Left ventricle myocardium inferior (tissue), 1 donor: ENCODE results near the gene CDC42EP3. TPM values are rescaled to one million over a fixed set of nuclear protein-coding genes. Genes with fewer than 3 reads are reported as not detected.
A peak's percentile ranks its signal among the peaks of the same experiment; 100 is the strongest.

Experiments
- DNase-seq: peaks from one replicate; pipeline ENCODE4 v3.0.0-alpha.2; 2020
- H3K27ac ChIP-seq: fragments of 200-600 bp; replicated peaks from 2 replicates; pipeline ENCODE4 v1.8.0; 2021
- H3K27me3 ChIP-seq: fragments of 200-600 bp; 2 replicates; pipeline ENCODE4 v1.8.0; 2021; ENCODE audit warnings: low read depth
- H3K36me3 ChIP-seq: fragments of 200-600 bp; 2 replicates; pipeline ENCODE4 v1.8.0; 2021
- H3K4me1 ChIP-seq: fragments of 200-600 bp; 2 replicates; pipeline ENCODE4 v1.8.0; 2021
- H3K4me3 ChIP-seq: fragments of 200-600 bp; 2 replicates; pipeline ENCODE4 v1.8.0; 2021; ENCODE audit warnings: mild to moderate bottlenecking, moderate library complexity
- H3K9me3 ChIP-seq: fragments of 200-600 bp; replicated peaks from 2 replicates; pipeline ENCODE4 v1.8.0; 2021
- CTCF ChIP-seq: fragments of 200-600 bp; IDR thresholded peaks from 2 replicates; pipeline ENCODE4 v1.8.0; 2021; ENCODE audit warnings: antibody characterized with exemption, mild to moderate bottlenecking, borderline replicate concordance
- intact Hi-C: fragments of 100-400 bp; cut with micrococcal nuclease; formaldehyde crosslinking; loops from one replicate; pipeline ENCODE4 v1.11.0; 2022
- total RNA-seq: library from RNA; stranded (reverse); fragmentation: NEBNext Ultra II Directional; extraction: Animal tissue kit (Norgen Biotek cat#: 25700); gene quantifications from one replicate; pipeline ENCODE4 v1.2.1, GENCODE V29; 2021
- donor health status: DM: no; HTN: yes; CAD: no; lungs with severe emphysema.

Gene CDC42EP3
- total RNA-seq, 1 donor from 2014 or later = 81.9 TPM

- intact Hi-C loops = loop anchor here (5.0 kb wide), 1 partner anchor 231 kb away; no protein-coding TSS in a partner anchor
- TF ChIP-seq CTCF = no peak
- peak overlapping the region; percentile 98 for H3K27ac ChIP-seq
- peaks cover 32% of the 10 kb centered on the region for H3K36me3 ChIP-seq
- no peak for DNase-seq
- H3K27me3 ChIP-seq = no peaks in the 10 kb centered on the region
- peaks cover 96% of the 10 kb centered on the region for H3K4me1 ChIP-seq
- H3K9me3 ChIP-seq = no peaks in the 10 kb centered on the region
- H3K4me3 ChIP-seq = no peak overlapping the region
Observed at GRCh38 chr2:37645836-37646235, 25.6 kb downstream of the CDC42EP3 start.

GRCh38 chr2:37645362-37645761 is 26.1 kb downstream of the CDC42EP3 start:
- H3K36me3 ChIP-seq = peaks cover 32% of the 10 kb centered on the region
- H3K4me1 ChIP-seq = peaks cover 91% of the 10 kb centered on the region
- intact Hi-C loops = loop anchor here (5.0 kb wide), 1 partner anchor 232 kb away; no protein-coding TSS in a partner anchor

GRCh38 chr2:37644191-37644590 is 27.3 kb downstream of the CDC42EP3 start:
- Histone ChIP-seq H3K27ac (peak overlapping the region; percentile 98), H3K27me3 (no peaks in the 10 kb centered on the region), H3K4me3 (no peak overlapping the region), H3K4me1 (peaks cover 80% of the 10 kb centered on the region), H3K36me3 (peaks cover 32% of the 10 kb centered on the region), H3K9me3 (no peaks in the 10 kb centered on the region)
- intact Hi-C loops = no loop called here
- no peak for DNase-seq
- TF ChIP-seq CTCF = no peak

More at GRCh38 chr2:37645362-37645761, 26.1 kb downstream of the CDC42EP3 start:
- TF ChIP-seq CTCF = no peak
- no peak for DNase-seq
- Histone ChIP-seq H3K4me3 (no peak overlapping the region), H3K9me3 (no peaks in the 10 kb centered on the region), H3K27ac (peak overlapping the region; percentile 98), H3K27me3 (no peaks in the 10 kb centered on the region)

- TF ChIP-seq CTCF = no peak
- DNase-seq = no peak
- Histone ChIP-seq H3K4me3 (no peak overlapping the region), H3K4me1 (peaks cover 77% of the 10 kb centered on the region), H3K9me3 (no peaks in the 10 kb centered on the region), H3K27me3 (no peaks in the 10 kb centered on the region), H3K36me3 (peaks cover 32% of the 10 kb centered on the region), H3K27ac (peak overlapping the region; percentile 21)
- intact Hi-C loops = no loop called here
Observed at GRCh38 chr2:37643730-37644078, 27.7 kb downstream of the CDC42EP3 start.

GRCh38 chr2:37642907-37643729 is 28.3 kb downstream of the CDC42EP3 start:
- no peak for TF ChIP-seq CTCF
- Histone ChIP-seq H3K4me3 (no peak overlapping the region), H3K27ac (peak overlapping the region; percentile 21), H3K9me3 (no peaks in the 10 kb centered on the region), H3K36me3 (peaks cover 32% of the 10 kb centered on the region), H3K4me1 (peaks cover 77% of the 10 kb centered on the region), H3K27me3 (no peaks in the 10 kb centered on the region)
- intact Hi-C loops = no loop called here
- DNase-seq = no peak
